Heart left ventricle (tissue), 13 donors: Measurements from ENCODE around the gene ZBTB7C.

ENCODE experiments used
- CTCF ChIP-seq, 12 donors: fragments of 200-600 bp; sonication (generic) in 4 of 12; IDR thresholded peaks; one replicate each; pipeline versions ENCODE4 v1.5.0 to v1.8.0; 2018 to 2022; ENCODE audit warnings: antibody characterized with exemption in 12 of 12, mild to moderate bottlenecking in 5 of 12
- POLR2A ChIP-seq, 2 donors: fragments of 450-650 bp; IDR thresholded peaks; one replicate each; pipeline ENCODE4 v1.6.1; 2017; ENCODE audit warnings: antibody characterized with exemption in 2 of 2, mild to moderate bottlenecking in 2 of 2, moderate library complexity in 2 of 2
- donor health status: ischemic (EF 13 %, LVEDD 7.1; RV severe dilation, severe dysfunction).
- donor health status: DM: no; HTN: yes; CAD: no.
- donor health status: DM: no; HTN: no; CAD: no.
- donor health status: ischemic (EF 25% LVEDD 6.9; RV normal size, moderate dysfunction).
- donor health status: ischemic (EF 25% LVEDD 5.7; RV mildly dilated, moderate dysfunction).
- donor health status: ischemic (EF 35%, LVEDD 5.7; RV mildly dilated, moderate dysfunction).
- donor health status: nonischemic (EF 11% LVEDD 7.7; RV severe dilation, severe dysfunction).
- donor health status: DM: yes; HTN: yes; CAD: no.
- donor health status: PGD.
- donor health status: ischemic (EF 29% LVEDD 5.4; RV normal size, mild dysfunction).
- donor health status: nonischemic (EF 23%, LVEDD 6.1; RV moderate dilation, normal function).

GRCh38 chr18:48179666-48180065 is 229.5 kb downstream of the ZBTB7C start:
- no peak for TF ChIP-seq POLR2A (IDR thresholded peaks at IDR 0.05)
- no peak for TF ChIP-seq CTCF (IDR thresholded peaks at IDR 0.05)
